GM23338 (cell line): ENCODE data around the gene RECQL.

Source experiments
- CREB1 ChIP-seq: fragments of 250-450 bp; sonication (Bioruptor Pico); IDR thresholded peaks from 2 replicates; pipeline ENCODE4 v1.5.0; 2020; ENCODE audit warnings: low read depth, mild to moderate bottlenecking, moderate library complexity
- CTCF ChIP-seq, 2 experiments: fragments of 200-600 bp in 1 of 2; sonication (generic) in 1 of 2; conservative IDR thresholded peaks; 2 replicates each; pipeline versions ENCODE4 v1.5.1 to v1.6.1; 2016 to 2017; ENCODE audit warnings: antibody characterized with exemption in 2 of 2, low read depth in 2 of 2, mild to moderate bottlenecking in 2 of 2, moderate library complexity in 1 of 2
- EZH2 ChIP-seq: fragments of 200-600 bp; sonication (generic); IDR thresholded peaks from one replicate; pipeline ENCODE4 v1.8.0; 2017; ENCODE audit warnings: antibody characterized with exemption, mild to moderate bottlenecking, low read depth; ENCODE audit not compliant: unreplicated experiment
- EZH2phosphoT487 ChIP-seq: fragments of 200-600 bp; sonication (generic); IDR thresholded peaks from one replicate; pipeline ENCODE4 v1.8.1; 2018; ENCODE audit warnings: antibody characterized with exemption; ENCODE audit not compliant: unreplicated experiment
- JUNB ChIP-seq: IDR thresholded peaks from one replicate; pipeline ENCODE4 v1.6.1; 2016; ENCODE audit warnings: antibody characterized with exemption; ENCODE audit not compliant: unreplicated experiment
- POLR2AphosphoS5 ChIP-seq: IDR thresholded peaks from 2 replicates; pipeline ENCODE4 v1.6.1; 2016; ENCODE audit warnings: antibody characterized with exemption, low read depth
- TF ChIP-seq, protein P1 (sequence below): IDR thresholded peaks from one replicate; pipeline ENCODE4 v1.6.1; 2018; ENCODE audit warnings: antibody characterized with exemption; ENCODE audit not compliant: unreplicated experiment

GRCh38 chr12:21453312-21453852 lies 48.1 kb downstream of the RECQL start:
- TF ChIP-seq CTCF (conservative IDR thresholded peaks at IDR 0.05; ENCODE audit: low read depth in 2 of 2) (no peak), POLR2AphosphoS5 (no peak), JUNB (no peak), EZH2phosphoT487 (no peak), EZH2 (no peak), CREB1 (no peak)
- TF ChIP-seq, protein P1, sequence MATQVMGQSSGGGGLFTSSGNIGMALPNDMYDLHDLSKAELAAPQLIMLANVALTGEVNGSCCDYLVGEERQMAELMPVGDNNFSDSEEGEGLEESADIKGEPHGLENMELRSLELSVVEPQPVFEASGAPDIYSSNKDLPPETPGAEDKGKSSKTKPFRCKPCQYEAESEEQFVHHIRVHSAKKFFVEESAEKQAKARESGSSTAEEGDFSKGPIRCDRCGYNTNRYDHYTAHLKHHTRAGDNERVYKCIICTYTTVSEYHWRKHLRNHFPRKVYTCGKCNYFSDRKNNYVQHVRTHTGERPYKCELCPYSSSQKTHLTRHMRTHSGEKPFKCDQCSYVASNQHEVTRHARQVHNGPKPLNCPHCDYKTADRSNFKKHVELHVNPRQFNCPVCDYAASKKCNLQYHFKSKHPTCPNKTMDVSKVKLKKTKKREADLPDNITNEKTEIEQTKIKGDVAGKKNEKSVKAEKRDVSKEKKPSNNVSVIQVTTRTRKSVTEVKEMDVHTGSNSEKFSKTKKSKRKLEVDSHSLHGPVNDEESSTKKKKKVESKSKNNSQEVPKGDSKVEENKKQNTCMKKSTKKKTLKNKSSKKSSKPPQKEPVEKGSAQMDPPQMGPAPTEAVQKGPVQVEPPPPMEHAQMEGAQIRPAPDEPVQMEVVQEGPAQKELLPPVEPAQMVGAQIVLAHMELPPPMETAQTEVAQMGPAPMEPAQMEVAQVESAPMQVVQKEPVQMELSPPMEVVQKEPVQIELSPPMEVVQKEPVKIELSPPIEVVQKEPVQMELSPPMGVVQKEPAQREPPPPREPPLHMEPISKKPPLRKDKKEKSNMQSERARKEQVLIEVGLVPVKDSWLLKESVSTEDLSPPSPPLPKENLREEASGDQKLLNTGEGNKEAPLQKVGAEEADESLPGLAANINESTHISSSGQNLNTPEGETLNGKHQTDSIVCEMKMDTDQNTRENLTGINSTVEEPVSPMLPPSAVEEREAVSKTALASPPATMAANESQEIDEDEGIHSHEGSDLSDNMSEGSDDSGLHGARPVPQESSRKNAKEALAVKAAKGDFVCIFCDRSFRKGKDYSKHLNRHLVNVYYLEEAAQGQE = no peak
